HEK293 (cell line): Measurements from ENCODE around the gene BICRA.

Experiments used
- CTCF ChIA-PET: fragments of 350-600 bp; formaldehyde crosslinking; extraction: SDS; loops from one replicate; lab custom pipeline; 2021; ENCODE audit warnings: antibody characterized with exemption; lab: Yijun Ruan, JAX
- POLR2A ChIA-PET: fragments of 300-600 bp; formaldehyde crosslinking; extraction: SDS; loops from one replicate; lab custom pipeline; 2020; ENCODE audit warnings: antibody characterized with exemption, inconsistent platforms; lab: Yijun Ruan, JAX
- H3K27ac ChIP-seq: fragments of 200-500 bp; sonication (Bioruptor generic); 2 replicates; pipeline ENCODE4 v1.5.1; 2014; ENCODE audit warnings: low read depth, low read length, control low read depth, inconsistent platforms; ENCODE audit errors: extremely low read depth
- H3K36me3 ChIP-seq, 2 experiments: fragments of 200-500 bp in 1 of 2; sonication (Bioruptor generic) in 1 of 2; 1 replicate in 1 of 2; 2 replicates in 1 of 2; pipeline ENCODE4 v1.5.1; 2014 to 2017; ENCODE audit warnings: inconsistent platforms in 2 of 2, low read length in 2 of 2; ENCODE audit not compliant: control insufficient read depth in 2 of 2, insufficient read depth in 1 of 2
- H3K4me1 ChIP-seq: fragments of 200-500 bp; sonication (Bioruptor generic); 2 replicates; pipeline ENCODE4 v1.5.1; 2014; ENCODE audit warnings: mild to moderate bottlenecking, low read length, inconsistent platforms; ENCODE audit not compliant: control insufficient read depth, insufficient read depth
- H3K4me3 ChIP-seq: 2 replicates; pipeline ENCODE4 v1.5.1; 2011; ENCODE audit warnings: low read depth, mild to moderate bottlenecking, control low read depth, low read length, moderate library complexity
- H3K9me3 ChIP-seq: fragments of 200-500 bp; sonication (Bioruptor generic); 2 replicates; pipeline ENCODE4 v1.5.1; 2014; ENCODE audit warnings: low read depth, low read length, inconsistent platforms; ENCODE audit not compliant: control insufficient read depth, insufficient read depth
- BCL6B ChIP-seq: fragments of 450-650 bp; formaldehyde crosslinking; IDR thresholded peaks from 2 replicates; pipeline ENCODE4 v1.5.1; 2017; ENCODE audit warnings: missing biosample characterization, missing genetic modification characterization
- KLF10 ChIP-seq: fragments of 450-650 bp; IDR thresholded peaks from 2 replicates; pipeline ENCODE4 v1.5.1; 2018; ENCODE audit warnings: missing biosample characterization, mild to moderate bottlenecking, missing genetic modification characterization
- PRDM6 ChIP-seq: fragments of 450-650 bp; formaldehyde crosslinking; IDR thresholded peaks from 2 replicates; pipeline ENCODE4 v1.5.1; 2017; ENCODE audit warnings: missing biosample characterization, missing genetic modification characterization
- REPIN1 ChIP-seq: fragments of 450-650 bp; formaldehyde crosslinking; IDR thresholded peaks from 2 replicates; pipeline ENCODE4 v1.5.1; 2017; ENCODE audit warnings: missing biosample characterization, missing genetic modification characterization, low read depth
- SALL2 ChIP-seq: fragments of 450-650 bp; formaldehyde crosslinking; IDR thresholded peaks from 2 replicates; pipeline ENCODE4 v1.5.0; 2017; ENCODE audit warnings: missing biosample characterization, mild to moderate bottlenecking, missing genetic modification characterization, borderline replicate concordance
- SP3 ChIP-seq: fragments of 450-650 bp; formaldehyde crosslinking; IDR thresholded peaks from 2 replicates; pipeline ENCODE4 v1.5.1; 2016; ENCODE audit warnings: missing biosample characterization, missing genetic modification characterization
- TCF7L2 ChIP-seq: IDR thresholded peaks from 2 replicates; pipeline ENCODE4 v1.6.1; 2011; ENCODE audit warnings: low read depth, mild to moderate bottlenecking, inconsistent platforms, low read length, moderate library complexity, borderline replicate concordance
- ZBTB10 ChIP-seq: fragments of 450-650 bp; formaldehyde crosslinking; IDR thresholded peaks from 2 replicates; pipeline ENCODE4 v1.5.1; 2016; ENCODE audit warnings: missing biosample characterization, missing genetic modification characterization
- ZBTB17 ChIP-seq: fragments of 450-650 bp; formaldehyde crosslinking; IDR thresholded peaks from 2 replicates; pipeline ENCODE4 v1.5.1; 2016; ENCODE audit warnings: missing biosample characterization, missing genetic modification characterization
- ZBTB48 ChIP-seq: fragments of 450-650 bp; formaldehyde crosslinking; IDR thresholded peaks from 2 replicates; pipeline ENCODE4 v1.5.1; 2016; ENCODE audit warnings: missing biosample characterization, missing genetic modification characterization
- ZFP3 ChIP-seq: fragments of 450-650 bp; formaldehyde crosslinking; IDR thresholded peaks from 2 replicates; pipeline ENCODE4 v1.5.1; 2016; ENCODE audit warnings: low read depth, missing biosample characterization, missing genetic modification characterization
- ZNF140 ChIP-seq: fragments of 450-650 bp; formaldehyde crosslinking; IDR thresholded peaks from 2 replicates; pipeline ENCODE4 v1.5.1; 2016; ENCODE audit warnings: missing biosample characterization, missing genetic modification characterization
- ZNF2 ChIP-seq: fragments of 450-650 bp; formaldehyde crosslinking; IDR thresholded peaks from 2 replicates; pipeline ENCODE4 v1.5.1; 2016; ENCODE audit warnings: missing biosample characterization, missing genetic modification characterization
- ZNF266 ChIP-seq: fragments of 450-650 bp; formaldehyde crosslinking; IDR thresholded peaks from 2 replicates; pipeline ENCODE4 v1.5.1; 2016; ENCODE audit warnings: missing biosample characterization, missing genetic modification characterization, low read depth
- ZNF341 ChIP-seq: fragments of 450-650 bp; formaldehyde crosslinking; IDR thresholded peaks from 2 replicates; pipeline ENCODE4; 2016; ENCODE audit warnings: low read depth, missing biosample characterization, missing genetic modification characterization
- ZNF394 ChIP-seq: fragments of 450-650 bp; formaldehyde crosslinking; IDR thresholded peaks from 2 replicates; pipeline ENCODE4 v1.5.1; 2016; ENCODE audit warnings: missing biosample characterization, missing genetic modification characterization, mild to moderate bottlenecking, moderate library complexity, borderline replicate concordance
- ZNF433 ChIP-seq: fragments of 450-650 bp; formaldehyde crosslinking; IDR thresholded peaks from 2 replicates; pipeline ENCODE4 v1.5.1; 2016; ENCODE audit warnings: missing biosample characterization, missing genetic modification characterization, low read depth
- ZNF48 ChIP-seq: fragments of 450-650 bp; formaldehyde crosslinking; IDR thresholded peaks from 2 replicates; pipeline ENCODE4 v1.5.1; 2016; ENCODE audit warnings: missing biosample characterization, missing genetic modification characterization
- ZNF664 ChIP-seq: fragments of 450-650 bp; formaldehyde crosslinking; IDR thresholded peaks from 2 replicates; pipeline ENCODE4 v1.5.1; 2016; ENCODE audit warnings: missing biosample characterization, missing genetic modification characterization
- ZNF747 ChIP-seq: fragments of 450-650 bp; formaldehyde crosslinking; IDR thresholded peaks from 2 replicates; pipeline ENCODE4 v1.5.1; 2016; ENCODE audit warnings: missing biosample characterization, missing genetic modification characterization
- ZNF776 ChIP-seq: fragments of 450-650 bp; formaldehyde crosslinking; IDR thresholded peaks from 2 replicates; pipeline ENCODE4 v1.5.0; 2017; ENCODE audit warnings: missing biosample characterization, missing genetic modification characterization, borderline replicate concordance
- ZNF830 ChIP-seq: fragments of 450-650 bp; IDR thresholded peaks from 2 replicates; pipeline ENCODE4 v1.5.0; 2018; ENCODE audit warnings: missing biosample characterization, missing genetic modification characterization, low read depth, mild to moderate bottlenecking, moderate library complexity
- ZNF843 ChIP-seq: fragments of 450-650 bp; formaldehyde crosslinking; IDR thresholded peaks from 2 replicates; pipeline ENCODE4 v1.5.1; 2016; ENCODE audit warnings: missing biosample characterization, missing genetic modification characterization
- ZSCAN5A ChIP-seq: fragments of 450-650 bp; formaldehyde crosslinking; IDR thresholded peaks from 2 replicates; pipeline ENCODE4 v1.5.1; 2016; ENCODE audit warnings: missing biosample characterization, missing genetic modification characterization

Gene BICRA

GRCh38 chr19:47679251-47679900 is 70.4 kb downstream of the BICRA start (continued):
- no peak for TF ChIP-seq BCL6B (tag by site-specific recombination)
- TF ChIP-seq ZNF266 (tag by site-specific recombination) = no peak
- no peak for TF ChIP-seq ZSCAN5A
- TF ChIP-seq PRDM6 (tag by site-specific recombination) = no peak
- TF ChIP-seq SALL2 (tag by site-specific recombination) = no peak

GRCh38 chr19:47679922-47680857 is 71.3 kb downstream of the BICRA start:
- Histone ChIP-seq H3K4me3 (no peak overlapping the region), H3K36me3 (peaks cover 11 to 50% of the 10 kb centered on the region in 2 experiments; a peak in 2 of 3 replicates), H3K27ac (no peak overlapping the region), H3K4me1 (no peaks in the 10 kb centered on the region), H3K9me3 (no peaks in the 10 kb centered on the region)
- ChIA-PET POLR2A (no interaction called here), CTCF (interaction anchor here (0.6 kb wide), 1 partner anchor 644 kb away, joined by 4 read pairs; no protein-coding TSS in a partner anchor)
- TF ChIP-seq ZBTB10 (no peak), ZNF341 (no peak), ZNF843 (tag by site-specific recombination) (no peak), ZNF394 (tag by site-specific recombination) (no peak), ZNF48 (tag by site-specific recombination) (no peak), ZNF433 (tag by site-specific recombination) (no peak), ZBTB17 (tag by site-specific recombination) (no peak), ZNF747 (tag by site-specific recombination) (no peak), SP3 (tag by site-specific recombination) (no peak), ZNF140 (tag by site-specific recombination) (no peak), TCF7L2 (no peak), ZFP3 (tag by site-specific recombination) (no peak), REPIN1 (tag by site-specific recombination) (no peak), ZNF830 (no peak), ZNF2 (tag by site-specific recombination) (no peak), KLF10 (no peak), ZBTB48 (tag by site-specific recombination) (no peak), ZNF776 (tag by site-specific recombination) (no peak), ZNF664 (tag by site-specific recombination) (no peak)
- TF ChIP-seq, all 188 proteins: peak for 0
